RKO (cell line): ENCODE measurements around the gene CBR4.

Experiments used
- DNase-seq: peaks from one replicate; pipeline ENCODE4 v3.0.0-alpha.2; 2016; ENCODE audit warnings: low spot score

CBR4 gene

DNA sequence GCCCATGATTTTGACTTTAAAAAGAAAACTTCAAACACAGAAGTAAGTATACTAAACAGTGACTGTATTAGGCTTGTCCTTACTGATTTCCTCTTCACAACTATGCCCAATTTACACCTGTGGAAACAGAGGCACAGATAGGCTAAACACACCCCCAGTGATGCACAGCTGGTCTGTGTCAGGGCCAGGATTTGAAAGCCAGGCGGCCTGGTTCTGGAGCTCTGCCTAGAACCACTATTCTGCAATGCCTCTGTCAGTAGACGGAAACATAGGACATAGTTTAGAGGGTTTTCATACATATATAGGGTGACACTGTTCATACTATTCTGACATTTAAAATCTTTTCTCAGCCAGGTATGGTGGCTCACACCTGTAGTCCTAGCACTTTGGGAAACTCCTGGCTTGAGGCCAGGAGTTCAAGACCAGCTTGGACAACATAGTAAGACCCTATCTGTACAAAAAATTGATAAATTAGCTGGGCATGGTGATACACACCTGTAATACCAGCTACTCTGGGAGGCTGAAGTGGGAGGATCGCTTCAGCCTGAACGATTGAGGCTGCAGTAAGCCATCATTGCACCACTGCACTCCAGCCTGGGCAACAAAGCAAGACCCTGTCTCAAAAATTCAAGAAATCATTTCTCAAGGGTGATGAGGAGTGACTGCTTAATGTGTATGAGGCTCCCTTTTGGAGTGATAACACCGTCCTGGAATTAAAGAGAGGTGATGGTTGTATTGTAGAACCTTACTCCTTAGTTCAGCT, 23.0 kb upstream of the CBR4 start:
- no peak for DNase-seq

DNA sequence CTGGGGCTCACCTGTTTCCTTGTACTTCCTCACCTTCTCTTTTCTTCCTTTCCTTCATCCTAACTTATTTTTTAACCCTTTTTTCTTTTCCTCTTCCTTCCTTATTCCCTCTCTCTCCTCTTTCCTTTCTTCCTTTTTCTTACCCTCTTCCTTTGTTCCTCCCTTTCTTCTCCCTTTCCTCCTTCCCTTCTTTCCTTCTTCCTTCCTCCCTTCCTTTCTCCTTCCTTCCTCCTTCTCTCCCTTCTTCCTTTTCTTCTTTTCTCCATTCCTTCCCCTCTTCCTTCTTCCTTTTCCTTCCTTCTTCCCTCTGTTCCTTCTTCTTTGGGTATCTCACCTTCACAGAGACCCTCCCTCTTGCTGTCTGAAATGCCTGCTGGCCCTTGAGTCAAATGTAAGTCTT, 22.1 kb upstream of the CBR4 start:
- DNase-seq = no peak

DNA sequence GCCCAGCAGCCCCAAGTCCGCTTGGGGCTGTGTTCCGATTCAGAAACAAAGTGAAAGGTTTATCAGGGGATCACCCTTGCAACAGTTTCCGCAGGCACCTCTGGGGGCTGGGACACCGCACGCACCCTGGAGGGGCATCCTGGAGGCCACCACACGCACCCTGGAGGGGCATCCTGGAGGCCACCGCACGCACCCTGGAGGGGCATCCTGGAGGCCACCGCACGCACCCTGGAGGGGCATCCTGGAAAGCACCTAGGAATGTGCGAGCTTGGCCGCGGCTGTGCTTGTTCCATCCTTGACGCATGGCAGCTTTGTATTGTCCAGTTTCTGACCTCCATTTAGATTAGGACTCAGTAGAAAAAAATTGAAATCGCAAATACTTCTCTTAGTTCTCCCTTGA, 21.3 kb upstream of the CBR4 start:
- no peak for DNase-seq

DNA sequence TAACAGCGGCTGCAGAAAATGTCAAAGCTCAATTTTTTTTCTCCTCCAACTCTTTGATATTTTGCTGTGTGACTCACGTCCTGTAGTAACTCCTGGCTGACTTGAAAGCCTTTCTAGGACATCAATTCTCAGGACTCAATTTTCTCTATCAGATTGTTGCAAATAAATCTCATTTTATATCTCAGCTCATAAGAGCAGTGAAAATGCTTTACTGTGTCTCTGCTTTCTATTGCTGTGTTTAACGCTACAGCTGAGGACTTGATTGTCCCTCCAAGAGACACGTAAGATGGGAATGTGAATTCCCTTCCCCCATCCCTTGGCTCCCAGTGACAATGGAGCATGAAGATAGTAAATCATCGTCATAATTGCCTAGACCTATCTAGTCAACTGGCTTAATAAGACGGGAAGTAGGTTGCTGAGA, 20.5 kb upstream of the CBR4 start:
- DNase-seq = no peak

- DNase-seq = no peak
Measured at GRCh38 chr4:169029947-169030346, 19.9 kb upstream of the CBR4 start.

GRCh38 chr4:169027663-169028062, 17.6 kb upstream of the CBR4 start:
- DNase-seq = no peak

DNA sequence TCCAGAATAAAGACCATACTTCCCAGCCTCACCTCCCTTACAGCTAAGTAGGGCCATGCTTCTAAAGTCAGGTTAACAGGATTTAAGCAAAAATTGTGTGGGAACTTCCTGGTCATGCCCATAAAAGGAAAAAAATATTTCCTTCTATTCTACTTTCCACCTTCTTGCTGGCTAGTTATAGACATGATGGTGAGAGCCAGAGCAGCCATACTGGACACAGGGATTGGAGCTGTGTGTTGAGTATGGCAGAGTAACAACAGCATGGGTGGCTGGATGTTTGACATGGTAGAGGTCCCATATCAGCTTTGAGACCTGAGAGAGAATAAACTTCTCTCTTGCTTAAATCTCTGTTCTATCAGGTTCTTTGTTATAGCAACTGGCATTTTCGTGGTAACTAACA, 15.1 kb upstream of the CBR4 start:
- DNase-seq = no peak

DNA sequence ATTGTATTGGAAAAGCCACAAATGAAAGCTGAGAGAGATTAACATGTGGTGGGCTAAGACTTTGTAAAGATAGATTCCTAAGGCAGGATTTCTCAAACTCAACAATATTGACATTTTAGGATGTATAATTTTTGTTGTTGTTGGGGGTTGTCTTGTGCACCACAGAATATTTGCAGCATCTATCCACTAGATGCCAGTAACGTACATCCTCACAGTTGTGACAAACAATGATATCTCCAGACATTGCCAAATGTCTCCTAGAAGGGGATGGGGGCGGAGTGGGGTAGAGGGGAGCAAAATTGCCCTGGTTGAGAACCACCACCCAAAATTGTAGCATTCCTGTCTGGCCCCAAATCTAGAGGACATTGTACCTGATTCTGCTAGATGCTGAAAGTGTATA, 14.7 kb upstream of the CBR4 start:
- DNase-seq = peak; percentile 58

DNA sequence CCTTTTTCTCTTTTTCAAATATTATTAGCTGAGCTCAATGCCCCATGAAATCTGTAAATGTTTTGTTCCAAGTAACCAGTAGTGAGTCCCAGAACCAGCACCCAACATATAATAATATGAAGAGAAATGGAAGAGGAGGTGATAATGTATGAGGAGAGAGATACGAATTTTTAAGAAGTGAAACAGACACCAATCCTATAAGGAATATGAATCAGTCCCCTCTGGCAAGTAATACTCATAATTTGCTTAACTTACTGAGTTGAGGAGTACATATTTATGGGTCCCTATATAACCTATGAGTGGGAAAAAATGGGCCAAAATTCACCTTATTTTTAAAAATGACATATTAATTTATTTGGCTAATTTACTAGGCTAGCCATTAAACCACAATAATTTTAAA, 8.4 kb upstream of the CBR4 start:
- no peak for DNase-seq

DNA sequence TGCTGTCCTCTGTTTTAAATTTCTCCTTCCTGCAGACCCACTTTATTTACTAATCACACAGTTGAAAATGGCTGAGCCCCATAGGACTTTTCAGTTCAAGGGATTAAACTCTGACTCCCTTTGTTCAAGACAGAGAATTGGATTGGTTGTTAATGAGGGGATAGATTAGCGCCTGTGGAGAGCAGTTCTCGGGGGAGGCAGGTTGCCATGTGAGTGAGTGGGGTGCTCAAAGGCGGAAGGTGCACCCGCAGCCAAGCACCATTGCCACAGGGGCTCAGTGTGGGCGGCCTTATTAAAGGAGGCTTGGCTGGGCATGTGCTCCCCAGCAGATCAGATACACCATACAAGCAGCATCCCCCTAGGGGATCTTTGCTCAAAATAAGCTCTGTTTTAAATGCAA, 7.9 kb upstream of the CBR4 start:
- no peak for DNase-seq

GRCh38 chr4:169015186-169015623, 5.2 kb upstream of the CBR4 start:
- DNase-seq = no peak

DNA sequence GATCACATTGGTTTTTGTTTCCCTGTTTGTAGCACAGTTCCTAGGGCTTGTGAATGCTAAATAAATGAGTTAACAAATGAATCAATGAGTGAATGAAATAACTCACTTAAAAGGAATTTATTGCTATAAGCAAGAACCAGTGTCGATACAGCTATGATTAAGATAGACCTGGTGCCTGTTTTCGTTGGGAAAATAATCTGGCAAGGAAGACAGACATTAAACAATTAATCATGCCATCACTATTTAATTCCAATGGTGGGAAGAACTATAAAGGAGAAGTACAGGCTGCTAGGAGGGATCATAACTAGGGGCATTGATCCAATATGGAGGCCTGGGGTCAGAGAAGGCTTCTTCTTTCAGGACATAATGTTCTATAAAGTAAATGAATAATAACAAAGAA, 4.5 kb upstream of the CBR4 start:
- DNase-seq = no peak

GRCh38 chr4:169013396-169013795, 3.3 kb upstream of the CBR4 start:
- no peak for DNase-seq

- DNase-seq = no peak
Measured at GRCh38 chr4:169012049-169012448, 2.0 kb upstream of the CBR4 start.

DNA sequence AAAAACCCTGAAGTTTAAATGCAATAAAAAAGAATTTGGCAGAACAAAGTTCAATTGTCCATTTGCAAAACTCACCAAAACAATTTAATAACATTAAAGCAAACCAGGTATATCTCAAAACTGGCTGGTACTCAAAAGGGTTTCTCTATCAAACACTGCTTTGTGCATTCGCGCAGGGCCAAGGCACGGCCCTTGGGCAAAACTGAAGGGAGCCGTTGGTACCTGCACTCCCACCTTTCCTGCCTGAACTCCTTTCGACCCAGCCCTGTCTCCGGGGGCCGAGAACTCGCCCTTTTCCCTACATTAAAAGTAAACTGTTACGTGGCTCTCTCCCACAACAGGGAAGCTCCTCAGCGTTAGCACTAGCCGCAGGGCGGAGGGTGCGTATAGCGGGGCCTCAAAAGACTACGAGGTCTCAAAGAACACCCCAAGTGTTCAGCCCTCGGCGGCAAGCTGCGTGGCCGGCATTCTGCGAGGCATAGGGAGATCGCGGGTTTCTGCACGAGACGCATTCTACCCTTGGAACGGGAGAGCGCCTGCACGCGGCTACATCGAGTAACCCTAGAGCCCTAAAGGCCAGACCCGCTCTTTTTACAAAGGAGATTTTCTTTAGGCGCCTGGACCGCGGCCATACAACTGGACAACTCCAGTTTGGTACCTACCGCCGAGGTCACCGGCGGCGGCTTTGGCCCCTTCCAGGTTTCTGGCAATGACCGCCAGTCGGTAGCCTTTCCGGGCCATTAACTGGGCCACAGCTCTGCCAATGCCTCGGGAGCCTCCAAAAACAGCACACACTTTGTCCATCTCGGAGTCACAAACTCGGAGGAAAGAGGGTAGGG, 550 bp downstream of the CBR4 start:
- DNase-seq = peak; percentile 73

GRCh38 chr4:169005453-169006099, 4.5 kb downstream of the CBR4 start:
- DNase-seq = peak; percentile 51

GRCh38 chr4:169000315-169000714, 9.7 kb downstream of the CBR4 start:
- DNase-seq = no peak

GRCh38 chr4:168999809-169000208, 10.2 kb downstream of the CBR4 start:
- DNase-seq = no peak

- no peak for DNase-seq
Measured at GRCh38 chr4:168998596-168998995, 11.5 kb downstream of the CBR4 start.

DNA sequence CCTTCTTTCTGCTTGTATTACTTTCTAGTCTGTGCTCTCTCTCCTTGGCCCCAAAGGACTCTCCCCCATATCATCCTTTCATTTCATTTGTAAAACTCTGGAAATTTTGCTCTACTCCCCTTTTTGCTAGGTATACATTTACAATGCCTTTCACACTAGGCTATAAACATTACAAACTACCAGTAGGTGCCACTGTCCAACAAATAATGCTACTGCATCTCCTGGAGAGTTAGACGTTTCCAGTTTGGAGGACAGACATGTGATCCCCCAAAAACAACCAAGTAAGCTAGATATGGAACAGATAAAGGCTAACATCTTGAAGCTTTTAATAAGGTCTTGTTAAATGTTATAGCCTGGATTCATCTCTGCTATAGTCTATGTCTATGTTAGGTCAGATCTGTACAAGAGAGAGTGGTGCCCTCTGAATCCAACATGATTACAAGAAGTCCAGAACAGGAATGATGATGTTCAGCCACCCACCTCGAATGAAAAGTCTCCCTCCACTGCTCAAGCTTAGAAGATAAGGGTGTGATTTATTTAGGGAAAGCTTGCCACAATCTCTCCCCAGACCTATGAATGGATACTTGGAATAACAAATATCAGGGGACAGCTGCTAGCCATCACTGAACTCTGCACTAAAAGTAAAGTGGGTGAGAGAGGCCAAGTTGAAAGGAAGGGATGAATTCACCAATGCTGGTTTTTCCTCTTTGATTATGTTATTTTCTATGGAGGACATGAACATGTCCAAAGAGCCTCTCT, 14.3 kb downstream of the CBR4 start:
- no peak for DNase-seq

DNA sequence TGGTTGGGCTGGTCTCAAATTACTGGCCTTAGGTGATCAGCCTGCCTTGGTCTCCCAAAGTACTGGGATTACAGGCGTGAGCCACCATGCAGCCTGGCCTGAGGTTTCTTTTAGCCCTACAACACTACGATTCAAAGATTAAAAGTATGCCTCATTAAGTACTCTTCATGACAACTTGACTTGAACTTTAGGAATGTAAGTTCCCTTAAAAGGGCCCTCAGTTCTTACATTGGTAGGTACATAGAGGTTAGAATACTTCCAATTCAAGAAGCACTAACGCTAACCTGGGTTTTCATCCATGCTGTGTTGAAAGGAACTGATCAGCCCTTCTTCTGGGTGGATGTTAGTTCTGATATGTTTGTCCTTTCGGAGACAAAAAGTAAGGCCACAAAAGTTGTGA, 15.1 kb downstream of the CBR4 start:
- DNase-seq = no peak
